Loucy (cell line): ENCODE data around the gene POLE4.

Experiments used
- EZH2phosphoT487 ChIP-seq: fragments of 200-600 bp; IDR thresholded peaks from 2 replicates; pipeline ENCODE4 v1.6.1; 2018; ENCODE audit warnings: antibody characterized with exemption, mild to moderate bottlenecking, moderate library complexity, borderline replicate concordance
- TF ChIP-seq, protein P1 (sequence below): fragments of 200-600 bp; sonication (generic); conservative IDR thresholded peaks from 2 replicates; pipeline ENCODE4 v1.5.1; 2014; ENCODE audit warnings: mild to moderate bottlenecking, antibody characterized with exemption, low read length

DNA sequence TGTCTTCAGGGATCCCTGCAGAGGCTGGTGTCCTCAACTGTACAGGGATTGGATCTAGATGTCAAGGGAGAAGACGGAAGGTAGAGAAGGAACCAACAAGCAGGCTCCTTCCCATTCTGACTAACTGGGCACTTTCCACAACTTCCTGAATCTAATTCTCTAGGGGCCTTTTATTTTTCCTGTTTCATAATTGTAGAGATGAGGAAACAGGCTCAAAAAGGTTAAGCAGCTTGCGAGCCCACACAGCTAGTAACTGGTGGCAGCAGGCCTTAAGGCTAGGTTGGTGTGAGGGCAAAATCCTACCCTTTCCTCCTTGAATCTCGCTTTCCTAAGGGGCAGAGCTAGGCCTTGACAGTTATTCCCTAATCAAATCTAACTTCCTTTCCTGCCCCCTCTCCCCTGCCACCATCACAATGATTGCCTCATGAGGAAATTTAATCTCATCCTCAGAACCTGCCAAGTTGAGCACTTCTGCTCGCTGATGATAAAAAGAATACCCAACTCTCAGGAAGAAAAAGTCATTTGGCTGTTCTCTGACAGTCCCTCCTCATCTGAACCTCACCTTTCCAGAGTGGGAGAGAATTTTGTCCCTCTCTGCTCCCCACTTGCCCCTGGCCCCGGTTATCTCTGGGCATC, 35.7 kb upstream of the POLE4 start:
- TF ChIP-seq, protein P1, sequence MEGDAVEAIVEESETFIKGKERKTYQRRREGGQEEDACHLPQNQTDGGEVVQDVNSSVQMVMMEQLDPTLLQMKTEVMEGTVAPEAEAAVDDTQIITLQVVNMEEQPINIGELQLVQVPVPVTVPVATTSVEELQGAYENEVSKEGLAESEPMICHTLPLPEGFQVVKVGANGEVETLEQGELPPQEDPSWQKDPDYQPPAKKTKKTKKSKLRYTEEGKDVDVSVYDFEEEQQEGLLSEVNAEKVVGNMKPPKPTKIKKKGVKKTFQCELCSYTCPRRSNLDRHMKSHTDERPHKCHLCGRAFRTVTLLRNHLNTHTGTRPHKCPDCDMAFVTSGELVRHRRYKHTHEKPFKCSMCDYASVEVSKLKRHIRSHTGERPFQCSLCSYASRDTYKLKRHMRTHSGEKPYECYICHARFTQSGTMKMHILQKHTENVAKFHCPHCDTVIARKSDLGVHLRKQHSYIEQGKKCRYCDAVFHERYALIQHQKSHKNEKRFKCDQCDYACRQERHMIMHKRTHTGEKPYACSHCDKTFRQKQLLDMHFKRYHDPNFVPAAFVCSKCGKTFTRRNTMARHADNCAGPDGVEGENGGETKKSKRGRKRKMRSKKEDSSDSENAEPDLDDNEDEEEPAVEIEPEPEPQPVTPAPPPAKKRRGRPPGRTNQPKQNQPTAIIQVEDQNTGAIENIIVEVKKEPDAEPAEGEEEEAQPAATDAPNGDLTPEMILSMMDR, result no peak
- TF ChIP-seq EZH2phosphoT487, result no peak
